Measurements from ENCODE around the gene ASIC4. TPM values are rescaled to one million over a fixed set of nuclear protein-coding genes. Genes with fewer than 3 reads are reported as not detected.

ASIC4 gene
- total and polyA plus RNA-seq, 8 donors, result 0.04 to 0.38 (median 0.18) TPM; not detected in 4

- Histone ChIP-seq H3K27me3 (no peaks in the 10 kb centered on the region), H3K27ac (no peak overlapping the region), H3K4me3 (no peak overlapping the region), H3K4me1 (peaks cover 0 to 4% (median 0%) of the 10 kb centered on the region in 3 donors), H3K36me3 (no peaks in the 10 kb centered on the region), H3K9me3 (no peaks in the 10 kb centered on the region)
- no peak for DNase-seq
- no peak for ATAC-seq
- WGBS, 2 donors, result 81 to 84% methylated on average over 8 of the region's 8 CpGs
- no peak for TF ChIP-seq CTCF (IDR thresholded peaks at IDR 0.05)
- FAIRE-seq, result no peak
- intact Hi-C loops (cut with DNase I), result no loop called here
Observed at GRCh38 chr2:219578811-219579613, 64.7 kb downstream of the ASIC4 start.

DNA sequence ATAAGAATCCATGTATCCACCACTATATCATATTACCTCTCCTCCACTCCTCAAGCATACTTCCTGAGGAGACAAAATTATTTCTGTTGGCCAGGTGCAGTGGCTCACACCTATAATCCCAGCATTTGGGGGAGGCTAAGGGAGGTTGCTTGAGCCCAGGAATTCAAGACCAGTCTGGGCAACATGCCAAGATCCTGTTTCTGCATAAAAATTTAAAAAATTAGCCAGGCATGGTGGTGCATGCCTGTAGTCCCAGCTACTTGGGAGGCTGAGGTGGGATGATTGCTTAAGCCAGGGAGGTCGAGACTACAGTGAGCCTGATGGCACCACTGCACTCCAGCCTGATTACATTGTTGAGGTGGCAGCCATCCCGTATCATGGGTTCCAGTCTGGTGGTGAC is 67.1 kb downstream of the ASIC4 start:
- no peak overlapping the region for H3K27ac ChIP-seq
- H3K9me3 ChIP-seq, result no peaks in the 10 kb centered on the region
- no peaks in the 10 kb centered on the region for H3K36me3 ChIP-seq
- no peak overlapping the region for H3K4me3 ChIP-seq
- intact Hi-C loops (cut with DNase I), result no loop called here
- DNase-seq (no peak), ATAC-seq (no peak), FAIRE-seq (no peak)
- TF ChIP-seq CTCF (IDR thresholded peaks at IDR 0.05), result no peak
- 72 to 76% methylated on average over 2 of the region's 2 CpGs for WGBS, 2 donors
- H3K27me3 ChIP-seq, result no peaks in the 10 kb centered on the region
- no peaks in the 10 kb centered on the region for H3K4me1 ChIP-seq

Small RNAs within 50 kb of the gene (microRNA-seq; reads per million reads assigned to microRNA genes)
- 0 reads per million in 2 donors for gene MIR3132

Other genes starting within 250 kb of the ASIC4 start
- 10 to 100 TPM; 44.5 to 66.7 (median 60.8) TPM for gene DNAJB2, start 235.1 kb upstream of the ASIC4 start, total RNA-seq
- 10 to 100 TPM; 82.3 to 96.3 TPM for gene DNAJB2, start 235.1 kb upstream of the ASIC4 start, polyA plus RNA-seq
- gene PTPRN, start 205.1 kb upstream of the ASIC4 start, total RNA-seq, result 10 to 100 TPM in 4 of 6 donors, 1 to 10 TPM in 2; 6.3 to 81.7 (median 23.7) TPM
- 100 to 1,000 TPM in 1 of 2 donors, 10 to 100 TPM in 1; 58.3 to 220 TPM for gene PTPRN, start 205.1 kb upstream of the ASIC4 start, polyA plus RNA-seq
- not detected for gene RESP18, start 181.7 kb upstream of the ASIC4 start, total RNA-seq
- gene RESP18, start 181.7 kb upstream of the ASIC4 start, polyA plus RNA-seq, result under 1 TPM in 1 of 2 donors, not detected in 1; 0.16 TPM
- 10 to 100 TPM; 21.0 to 32.8 (median 25.1) TPM for gene DNPEP, start 126.6 kb upstream of the ASIC4 start, total RNA-seq
- gene DNPEP, start 126.6 kb upstream of the ASIC4 start, polyA plus RNA-seq, result 10 to 100 TPM; 54.6 to 89.4 TPM
- 1 to 10 TPM in 5 of 6 donors, under 1 TPM in 1; 0.75 to 6.1 (median 1.9) TPM for gene DES, start 96.1 kb upstream of the ASIC4 start, total RNA-seq
- 100 to 1,000 TPM in 1 of 2 donors, 10 to 100 TPM in 1; 12.6 to 101 TPM for gene DES, start 96.1 kb upstream of the ASIC4 start, polyA plus RNA-seq
- 1 to 10 TPM; 2.6 to 4.9 (median 3.6) TPM for gene SPEG, start 79.6 kb upstream of the ASIC4 start, total RNA-seq
- gene SPEG, start 79.6 kb upstream of the ASIC4 start, polyA plus RNA-seq, result 10 to 100 TPM; 21.9 to 33.3 TPM
- gene GMPPA, start 15.6 kb upstream of the ASIC4 start, total RNA-seq, result 10 to 100 TPM; 24.4 to 40.6 (median 33.6) TPM
- gene GMPPA, start 15.6 kb upstream of the ASIC4 start, polyA plus RNA-seq, result 10 to 100 TPM; 88.7 to 90.8 TPM
- 100 to 1,000 TPM in 1 of 6 donors, 10 to 100 TPM in 5; 55.1 to 105 (median 68.5) TPM for gene CHPF, start 29.3 kb downstream of the ASIC4 start, total RNA-seq
- 10 to 100 TPM; 63.4 to 83.3 TPM for gene CHPF, start 29.3 kb downstream of the ASIC4 start, polyA plus RNA-seq
- 1 to 10 TPM; 2.6 to 7.1 (median 5.1) TPM for gene TMEM198, start 29.5 kb downstream of the ASIC4 start, total RNA-seq
- gene TMEM198, start 29.5 kb downstream of the ASIC4 start, polyA plus RNA-seq, result 10 to 100 TPM in 1 of 2 donors, 1 to 10 TPM in 1; 9.0 to 13.3 TPM
- gene OBSL1, start 57.1 kb downstream of the ASIC4 start, total RNA-seq, result 10 to 100 TPM; 54.7 to 94.5 (median 68.2) TPM
- 100 to 1,000 TPM; 270 to 332 TPM for gene OBSL1, start 57.1 kb downstream of the ASIC4 start, polyA plus RNA-seq
- 1 to 10 TPM in 5 of 6 donors, under 1 TPM in 1; 0.94 to 8.9 (median 3.9) TPM for gene INHA, start 57.8 kb downstream of the ASIC4 start, total RNA-seq
- 1 to 10 TPM; 3.5 to 4.1 TPM for gene INHA, start 57.8 kb downstream of the ASIC4 start, polyA plus RNA-seq
- gene STK11IP, start 83.4 kb downstream of the ASIC4 start, total RNA-seq, result 10 to 100 TPM in 5 of 6 donors, 1 to 10 TPM in 1; 9.0 to 22.6 (median 12.2) TPM
- 10 to 100 TPM; 39.2 to 43.8 TPM for gene STK11IP, start 83.4 kb downstream of the ASIC4 start, polyA plus RNA-seq
- 1 to 10 TPM; 1.4 to 6.1 (median 2.4) TPM for gene SLC4A3, start 113.1 kb downstream of the ASIC4 start, total RNA-seq
- 10 to 100 TPM in 1 of 2 donors, 1 to 10 TPM in 1; 9.9 to 10.2 TPM for gene SLC4A3, start 113.1 kb downstream of the ASIC4 start, polyA plus RNA-seq

Measured in pancreas (tissue), 10 donors.